AML-193 (cell line): Measurements from ENCODE around the gene UBE2S.
A peak's percentile ranks its signal among the peaks of the same experiment; 100 is the strongest.

Source experiments
- DNase-seq, 2 experiments: peaks; one replicate each; lab custom pipeline; 2025; lab: John Stamatoyannopoulos, UW

UBE2S gene

GRCh38 chr19:55383279-55384130, 24.1 kb downstream of the UBE2S start:
- peak; percentile 39 to 52 for DNase-seq

GRCh38 chr19:55382522-55383054, 25.0 kb downstream of the UBE2S start:
- DNase-seq = no peak

- DNase-seq = no peak
Measured at GRCh38 chr19:55382013-55382412, 25.6 kb downstream of the UBE2S start.

- DNase-seq = no peak
Measured at GRCh38 chr19:55379174-55379573, 28.4 kb downstream of the UBE2S start.

GRCh38 chr19:55377356-55378131, 30.0 kb downstream of the UBE2S start:
- DNase-seq = no peak

GRCh38 chr19:55376241-55376933, 31.2 kb downstream of the UBE2S start, which contains the start of gene TMEM190:
TMEM190 (plus strand) TSS chr19:55376826; CDS start chr19:55376854, 28 bp downstream.
- DNase-seq = no peak

GRCh38 chr19:55373993-55374757, 33.4 kb downstream of the UBE2S start:
- DNase-seq = no peak

GRCh38 chr19:55373306-55373992, 34.1 kb downstream of the UBE2S start:
- no peak for DNase-seq

GRCh38 chr19:55372316-55373081, 35.1 kb downstream of the UBE2S start:
- DNase-seq = no peak

GRCh38 chr19:55370305-55370988, 37.1 kb downstream of the UBE2S start, which contains the start of gene IL11:
IL11 (minus strand) TSS chr19:55370463; CDS start chr19:55370310, 153 bp downstream.
- DNase-seq = no peak

- no peak for DNase-seq
Measured at GRCh38 chr19:55369653-55370304, 37.8 kb downstream of the UBE2S start.

GRCh38 chr19:55368701-55369563, 38.7 kb downstream of the UBE2S start:
- no peak for DNase-seq

GRCh38 chr19:55368106-55368505, 39.5 kb downstream of the UBE2S start:
- no peak for DNase-seq

GRCh38 chr19:55366790-55367189, 40.8 kb downstream of the UBE2S start:
- no peak for DNase-seq

- no peak for DNase-seq
Measured at GRCh38 chr19:55365964-55366363, 41.6 kb downstream of the UBE2S start.

GRCh38 chr19:55365245-55365644, 42.3 kb downstream of the UBE2S start:
- no peak for DNase-seq

- DNase-seq = no peak
Measured at GRCh38 chr19:55362990-55363716, 44.4 kb downstream of the UBE2S start, which contains the start of gene GARIN5B. GARIN5B (minus strand) TSS chr19:55363260; CDS start chr19:55363066, 194 bp downstream.
